Bone marrow (tissue), 2 donors: ENCODE results near the gene ATP6V1B1.
"Not testable (repeated sequence)": the region's sequence is repeated elsewhere in the genome, so short reads cannot be mapped to it uniquely, and the experiment has no call there.

Experiments used
- DNase-seq, 2 donors: peaks; one replicate each; lab custom pipeline; 2025; lab: John Stamatoyannopoulos, UW

Gene ATP6V1B1

GRCh38 chr2:71006955-71007799 is 71.5 kb downstream of the ATP6V1B1 start:
- no peak for DNase-seq

GRCh38 chr2:71008342-71008741 is 72.6 kb downstream of the ATP6V1B1 start:
- DNase-seq = no peak

- not testable (repeated sequence) for DNase-seq
These were observed 76.1 kb downstream of the ATP6V1B1 start for GRCh38 chr2:71011786-71012185.
